CD4-positive, alpha-beta T cell (primary cell): ENCODE measurements around the gene NOVA1. TPM values are rescaled to one million over a fixed set of nuclear protein-coding genes. Genes with fewer than 3 reads are reported as not detected.

Experiments
- ATAC-seq: fragments of 200-7000 bp; cut with Tn5 transposase; one replicate; pipeline ENCODE4 v1.10.0; 2022; ENCODE audit warnings: mild to moderate bottlenecking; ENCODE audit not compliant: poor library complexity
- CTCF ChIA-PET: fragments of 350-600 bp; sonication (Branson Sonifier 250); formaldehyde crosslinking; loops from one replicate; lab custom pipeline; 2021; ENCODE audit warnings: antibody characterized with exemption, inconsistent platforms; lab: Charles Lee
- POLR2A ChIA-PET: fragments of 350-600 bp; sonication (Branson Sonifier 250); formaldehyde crosslinking; loops from one replicate; lab custom pipeline; 2021; ENCODE audit warnings: antibody characterized with exemption, inconsistent platforms; lab: Charles Lee
- DNase-seq, 14 experiments: peaks; one replicate each; pipeline ENCODE4 v3.0.0-alpha.2; 2013 to 2020; ENCODE audit warnings: mixed read lengths in 2 of 14
- H3K27ac ChIP-seq, 2 donors: one replicate each; pipeline versions ENCODE4 v1.5.1 to v1.7.0; 2013; ENCODE audit warnings: low read length in 2 of 2, low read depth in 1 of 2, mild to moderate bottlenecking in 1 of 2
- H3K27me3 ChIP-seq, 2 experiments: 1 replicate in 1 of 2; 2 replicates in 1 of 2; pipeline versions ENCODE4 v1.6.1 to v1.7.0; 2013; ENCODE audit warnings: low read length in 2 of 2, control low read depth in 1 of 2, mild to moderate bottlenecking in 1 of 2, moderate library complexity in 1 of 2; ENCODE audit not compliant: insufficient read depth in 2 of 2, control insufficient read depth in 1 of 2
- H3K36me3 ChIP-seq: one replicate; pipeline ENCODE4 v1.6.1; 2013; ENCODE audit warnings: low read length, control low read depth; ENCODE audit not compliant: insufficient read depth
- H3K4me1 ChIP-seq: one replicate; pipeline ENCODE4 v1.6.1; 2013; ENCODE audit warnings: low read length, control low read depth; ENCODE audit not compliant: insufficient read depth
- H3K4me3 ChIP-seq: one replicate; pipeline ENCODE4 v1.5.1; 2013; ENCODE audit warnings: mild to moderate bottlenecking, low read length, moderate library complexity
- H3K9me3 ChIP-seq, 2 experiments: 1 replicate in 1 of 2; 2 replicates in 1 of 2; pipeline versions ENCODE4 v1.6.1 to v1.7.0; 2013; ENCODE audit warnings: low read length in 2 of 2, mild to moderate bottlenecking in 2 of 2, control low read depth in 1 of 2, moderate library complexity in 1 of 2; ENCODE audit not compliant: control insufficient read depth in 1 of 2, insufficient read depth in 1 of 2
- H3K27ac Mint-ChIP-seq: one replicate; pipeline ENCODE4 v1.8.0; 2020; ENCODE audit warnings: mixed read lengths
- H3K27me3 Mint-ChIP-seq: one replicate; pipeline ENCODE4 v1.8.0; 2021; ENCODE audit warnings: mixed read lengths
- H3K36me3 Mint-ChIP-seq: one replicate; pipeline ENCODE4 v1.8.0; 2021; ENCODE audit warnings: low read depth, mixed read lengths
- H3K4me1 Mint-ChIP-seq: one replicate; pipeline ENCODE4 v1.8.0; 2021; ENCODE audit warnings: low read depth, mixed read lengths
- H3K4me3 Mint-ChIP-seq: one replicate; pipeline ENCODE4 v1.8.0; 2020; ENCODE audit warnings: mild to moderate bottlenecking, mixed read lengths
- H3K9me3 Mint-ChIP-seq: one replicate; pipeline ENCODE4 v1.8.0; 2020; ENCODE audit warnings: mixed read lengths
- CTCF ChIP-seq: fragments of 200-600 bp; IDR thresholded peaks from one replicate; pipeline ENCODE4 v1.8.0; 2022; ENCODE audit warnings: antibody characterized with exemption, mild to moderate bottlenecking
- intact Hi-C, 2 experiments: fragments of 100-400 bp; cut with DNase I in 1 of 2; cut with micrococcal nuclease in 1 of 2; formaldehyde crosslinking; loops; one replicate each; pipeline versions ENCODE4 v1.15.1 to v1.9.0; 2023 to 2025; cut with DNase I, micrococcal nuclease
- total RNA-seq, 174 experiments: library from RNA in 2 of 174; stranded (reverse) in 2 of 174; gene quantifications; one replicate each; pipeline ENCODE4 v1.2.3 and lab custom pipeline; 2021 to 2026

NOVA1 gene
- total RNA-seq, 2 experiments from 2014 or later, result 0.14 TPM; not detected in 1

GRCh38 chr14:26415618-26416123 is 182.2 kb downstream of the NOVA1 start:
- Mint-ChIP-seq H3K27me3 (no peaks in the 10 kb centered on the region), H3K27ac (no peak overlapping the region), H3K4me3 (no peak overlapping the region), H3K36me3 (no peaks in the 10 kb centered on the region), H3K9me3 (peaks cover 13% of the 10 kb centered on the region), H3K4me1 (no peaks in the 10 kb centered on the region)
- no peak for ATAC-seq
- no peak for DNase-seq
- no peak for TF ChIP-seq CTCF
- intact Hi-C loops, result no loop called here
- ChIA-PET CTCF (no interaction called here), POLR2A (no interaction called here)
- Histone ChIP-seq H3K27ac (no peak overlapping the region), H3K4me1 (no peaks in the 10 kb centered on the region), H3K36me3 (no peaks in the 10 kb centered on the region), H3K4me3 (no peak overlapping the region), H3K27me3 (no peaks in the 10 kb centered on the region), H3K9me3 (no peaks in the 10 kb centered on the region)

GRCh38 chr14:26414926-26415325 is 182.9 kb downstream of the NOVA1 start:
- intact Hi-C loops, result no loop called here
- no peak overlapping the region for H3K4me3 ChIP-seq
- no peak overlapping the region for H3K4me3 Mint-ChIP-seq
- no peak for TF ChIP-seq CTCF
- peaks cover 15% of the 10 kb centered on the region for H3K9me3 Mint-ChIP-seq
- ATAC-seq, result no peak
- H3K36me3 ChIP-seq, result no peaks in the 10 kb centered on the region
- H3K4me1 Mint-ChIP-seq, result no peaks in the 10 kb centered on the region
- H3K27ac ChIP-seq, result no peak overlapping the region
- no peaks in the 10 kb centered on the region for H3K27me3 Mint-ChIP-seq
- ChIA-PET POLR2A (no interaction called here), CTCF (no interaction called here)
- H3K9me3 ChIP-seq, result no peaks in the 10 kb centered on the region
- no peaks in the 10 kb centered on the region for H3K4me1 ChIP-seq
- H3K27me3 ChIP-seq, result no peaks in the 10 kb centered on the region
- H3K27ac Mint-ChIP-seq, result no peak overlapping the region
- DNase-seq, result no peak
- H3K36me3 Mint-ChIP-seq, result no peaks in the 10 kb centered on the region

- H3K36me3 Mint-ChIP-seq, result no peaks in the 10 kb centered on the region
- CTCF ChIA-PET, result no interaction called here
- no peak for ATAC-seq
Measured at GRCh38 chr14:26414103-26414502, 183.7 kb downstream of the NOVA1 start.

More at GRCh38 chr14:26414103-26414502, 183.7 kb downstream of the NOVA1 start:
- Histone ChIP-seq H3K36me3 (no peaks in the 10 kb centered on the region), H3K4me1 (no peaks in the 10 kb centered on the region), H3K4me3 (no peak overlapping the region), H3K27ac (no peak overlapping the region), H3K27me3 (no peaks in the 10 kb centered on the region), H3K9me3 (no peaks in the 10 kb centered on the region)
- Mint-ChIP-seq H3K9me3 (peaks cover 13% of the 10 kb centered on the region), H3K27ac (no peak overlapping the region), H3K27me3 (no peaks in the 10 kb centered on the region), H3K4me3 (no peak overlapping the region), H3K4me1 (no peaks in the 10 kb centered on the region)
- intact Hi-C loops, result no loop called here
- POLR2A ChIA-PET, result no interaction called here
- TF ChIP-seq CTCF, result no peak
- no peak for DNase-seq
